AG04449 (cell line): ENCODE results near the gene R3HDM2.

ENCODE experiments used
- CTCF ChIA-PET: fragments of 350-600 bp; formaldehyde crosslinking; extraction: SDS; loops from one replicate; lab custom pipeline; 2021; ENCODE audit warnings: antibody characterized with exemption; lab: Yijun Ruan, JAX
- POLR2A ChIA-PET: fragments of 400-600, 350-600 bp; formaldehyde crosslinking; extraction: SDS; loops from one replicate; lab custom pipeline; 2020; ENCODE audit warnings: antibody characterized with exemption, inconsistent platforms; lab: Yijun Ruan, JAX
- DNase-seq: peaks from one replicate; pipeline ENCODE4 v3.0.0-alpha.2; 2010; ENCODE audit warnings: low read depth, low spot score
- H3K4me3 ChIP-seq: 2 replicates; pipeline ENCODE4 v1.5.1; 2011; ENCODE audit warnings: low read depth, mild to moderate bottlenecking, control low read depth, low read length
- CTCF ChIP-seq: IDR thresholded peaks from one replicate; pipeline ENCODE4 v1.5.1; 2011; ENCODE audit warnings: mild to moderate bottlenecking, moderate library complexity, low read length, control low read depth, inconsistent platforms; ENCODE audit not compliant: insufficient read depth; ENCODE audit errors: missing control alignments

R3HDM2 gene

GRCh38 chr12:57254506-57255280 is 176.2 kb downstream of the R3HDM2 start:
- POLR2A ChIA-PET: interaction anchor here (0.6 kb wide), 1 partner anchor 640 kb away, joined by 4 read pairs; no protein-coding TSS in a partner anchor
- no peak overlapping the region for H3K4me3 ChIP-seq
- CTCF ChIA-PET: interaction anchor here (0.8 to 38.5 kb wide), 7 partner anchors 10 to 202 kb away, joined by 3 to 880 read pairs (median 4); partner anchors contain the start of genes GLI1 and INHBE
- no peak for DNase-seq
- TF ChIP-seq CTCF: no peak

- CTCF ChIA-PET: interaction anchor here (1.0 to 38.5 kb wide), 9 partner anchors 8 to 206 kb away, joined by 3 to 880 read pairs (median 9); partner anchors contain the start of genes GLI1, INHBE and STAT6
- no peak for TF ChIP-seq CTCF
- DNase-seq: no peak
- no peak within 1 kb of the TSS for H3K4me3 ChIP-seq
- POLR2A ChIA-PET: interaction anchor here (0.9 kb wide), 2 partner anchors 21 to 269 kb away, joined by 3 read pairs; partner anchors contain the start of gene DDIT3
Observed at GRCh38 chr12:57250956-57251355, 179.9 kb downstream of the R3HDM2 start, which contains the start of gene STAC3. Gene STAC3 (minus strand): TSS chr12:57251187. CDS start chr12:57249636, 1,551 bp downstream.

- no peak overlapping the region for H3K4me3 ChIP-seq
- DNase-seq: no peak
- POLR2A ChIA-PET: interaction anchor here (0.9 kb wide), 1 partner anchor 270 kb away, joined by 3 read pairs; the partner anchor contains the start of gene DDIT3
- CTCF ChIA-PET: interaction anchor here (1.1 to 38.5 kb wide), 8 partner anchors 9 to 207 kb away, joined by 3 to 880 read pairs (median 22); partner anchors contain the start of genes GLI1, INHBE and STAT6
- no peak for TF ChIP-seq CTCF
Observed at GRCh38 chr12:57250541-57250940, 180.3 kb downstream of the R3HDM2 start.

GRCh38 chr12:57248934-57249742 is 181.7 kb downstream of the R3HDM2 start:
- ChIA-PET CTCF (interaction anchor here (0.9 to 38.5 kb wide), 10 partner anchors 8 to 208 kb away, joined by 3 to 880 read pairs (median 22); partner anchors contain the start of genes GLI1, INHBE and SHMT2), POLR2A (no interaction called here)
- TF ChIP-seq CTCF: no peak
- no peak for DNase-seq
- no peak overlapping the region for H3K4me3 ChIP-seq

GRCh38 chr12:57247041-57247440 is 183.8 kb downstream of the R3HDM2 start:
- ChIA-PET POLR2A (no interaction called here), CTCF (interaction anchor here (1.1 to 38.5 kb wide), 7 partner anchors 10 to 210 kb away, joined by 3 to 880 read pairs (median 5); partner anchors contain the start of genes GLI1, INHBE and SHMT2)
- H3K4me3 ChIP-seq: no peak overlapping the region
- no peak for DNase-seq
- no peak for TF ChIP-seq CTCF
